Measurements from ENCODE around the gene FRRS1L.
A peak's percentile ranks its signal among the peaks of the same experiment; 100 is the strongest.

The FRRS1L gene

GRCh38 chr9:109166771-109167601 is at the start of gene FRRS1L:
Gene FRRS1L, minus strand, starts transcription at chr9:109167249. Its CDS starts 111 bp downstream, at chr9:109167138.
- DNase-seq (ENCODE audit: low read depth, low spot score) = no peak

GRCh38 chr9:109214414-109214813 is 47.4 kb upstream of the FRRS1L start:
- no peak for DNase-seq (ENCODE audit: low read depth, low spot score)

DNA sequence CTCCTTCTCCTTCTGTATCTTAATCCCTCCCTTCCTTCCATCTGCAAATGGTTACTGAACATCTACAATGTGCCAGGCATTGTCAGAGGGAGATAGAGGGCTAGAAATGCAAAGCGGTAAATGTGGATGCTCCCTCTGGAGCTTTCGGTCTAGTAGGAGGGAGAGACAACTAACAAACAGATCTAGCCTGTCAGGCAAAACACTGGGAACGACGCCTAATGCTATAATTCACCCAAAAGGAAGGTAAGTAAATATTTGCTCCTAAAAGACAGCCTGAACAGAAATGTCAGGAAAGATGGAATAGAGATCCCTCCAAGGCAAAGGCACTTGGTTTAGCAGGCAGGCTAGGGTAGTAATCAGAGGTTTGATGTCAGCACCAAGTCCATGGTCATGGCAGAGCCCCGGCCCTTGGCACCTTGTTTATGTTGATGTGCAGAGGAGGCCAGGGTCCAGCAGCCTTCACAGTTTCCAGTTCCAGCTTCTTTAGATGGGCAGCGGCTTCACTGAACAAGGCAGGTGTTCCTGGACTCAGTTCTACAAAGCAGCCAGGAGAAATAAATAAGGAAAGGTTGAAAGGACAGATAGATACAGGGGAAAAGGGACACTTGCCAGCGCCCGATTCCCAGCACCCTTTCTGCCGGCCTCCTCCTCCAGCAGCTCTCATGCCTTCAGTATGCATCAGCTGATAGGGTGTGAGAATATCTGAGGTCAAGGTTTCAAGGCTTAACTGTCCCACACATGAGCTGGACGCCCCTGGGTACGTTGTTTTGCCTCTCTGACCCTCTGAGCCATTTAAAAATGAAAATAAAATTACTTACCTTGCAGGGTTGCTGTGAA is 46.5 kb upstream of the FRRS1L start:
- DNase-seq (ENCODE audit: low read depth, low spot score) = no peak

DNA sequence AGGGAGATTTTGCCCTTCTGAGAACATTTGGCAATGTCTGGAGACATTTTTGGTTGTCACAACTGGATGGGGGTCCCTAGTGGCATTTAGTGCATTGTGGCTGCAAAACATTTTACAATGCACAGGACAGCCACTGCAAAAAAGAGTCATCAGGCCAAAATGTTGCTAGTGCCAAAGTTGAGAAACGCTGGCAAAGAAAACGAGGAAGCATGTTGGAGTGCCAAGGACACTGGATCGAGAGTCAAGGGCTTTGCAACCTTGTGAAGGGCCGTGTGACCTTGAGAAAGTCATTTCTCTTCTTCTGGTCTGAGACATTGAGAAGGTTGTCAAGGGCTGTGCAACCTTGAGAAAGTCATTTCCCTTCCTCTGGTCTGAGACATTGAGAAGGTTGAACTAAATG is 45.7 kb upstream of the FRRS1L start:
- DNase-seq (ENCODE audit: low read depth, low spot score) = no peak

DNA sequence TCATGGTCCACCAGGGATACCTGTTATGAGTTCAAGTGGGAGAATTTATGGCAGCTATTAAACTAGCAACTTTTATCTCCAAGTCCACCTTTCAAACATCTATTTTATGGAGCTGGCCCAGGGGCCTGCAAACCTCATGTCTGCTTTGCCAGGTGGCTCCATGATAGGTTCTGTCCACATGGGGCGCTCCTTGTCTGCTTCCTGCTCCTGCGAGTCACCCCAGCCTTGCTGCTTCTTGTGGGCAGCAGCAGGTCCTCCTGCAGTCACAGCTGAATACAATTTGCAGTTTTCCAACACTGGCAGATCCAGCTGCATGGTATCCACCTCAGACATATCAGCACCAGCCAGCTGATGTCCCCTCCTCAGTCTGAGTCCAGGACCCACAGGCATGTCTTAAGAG is 39.6 kb upstream of the FRRS1L start:
- peak; percentile 10 for DNase-seq (ENCODE audit: low read depth, low spot score)

GRCh38 chr9:109205526-109205925 is 38.5 kb upstream of the FRRS1L start:
- no peak for DNase-seq (ENCODE audit: low read depth, low spot score)

- no peak for DNase-seq (ENCODE audit: low read depth, low spot score)
Observed at GRCh38 chr9:109203761-109204360, 36.8 kb upstream of the FRRS1L start.

- DNase-seq (ENCODE audit: low read depth, low spot score) = no peak
Observed at GRCh38 chr9:109199676-109200075, 32.6 kb upstream of the FRRS1L start.

- peak; percentile 20 for DNase-seq (ENCODE audit: low read depth, low spot score)
Observed at GRCh38 chr9:109198736-109199382, 31.8 kb upstream of the FRRS1L start.

GRCh38 chr9:109193974-109194556 is 27.0 kb upstream of the FRRS1L start:
- no peak for DNase-seq (ENCODE audit: low read depth, low spot score)

DNA sequence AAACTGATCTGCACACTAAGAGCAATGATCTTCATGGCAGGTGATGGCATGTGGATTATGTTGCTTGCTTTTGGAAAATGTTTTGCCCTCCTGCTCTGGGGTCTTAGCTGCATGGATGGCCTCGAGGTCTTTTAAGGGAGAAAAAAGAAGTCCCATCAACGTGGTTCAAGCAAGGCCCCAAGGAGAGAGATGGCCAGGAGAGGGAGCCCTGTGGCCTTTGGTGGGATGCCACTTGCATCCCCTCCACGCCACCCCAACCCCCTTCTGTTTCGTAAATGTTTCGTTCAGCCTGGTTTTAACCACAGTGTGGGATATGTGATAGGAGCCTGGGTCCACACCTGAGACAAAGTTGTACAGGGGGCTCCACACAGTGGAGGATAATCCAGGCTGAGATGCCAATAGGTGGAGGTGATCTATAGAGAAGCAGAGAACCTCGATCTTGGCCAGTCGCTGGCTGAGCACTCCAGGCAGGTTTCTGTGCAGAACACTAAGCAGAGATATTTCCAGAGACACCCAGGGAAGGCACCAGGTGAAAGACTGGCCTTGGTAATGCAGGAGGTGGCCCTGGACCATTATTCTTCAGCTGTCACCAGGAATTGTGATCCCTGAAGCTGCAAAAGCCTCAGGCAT is 25.8 kb upstream of the FRRS1L start:
- peak; percentile 73 for DNase-seq (ENCODE audit: low read depth, low spot score)

DNA sequence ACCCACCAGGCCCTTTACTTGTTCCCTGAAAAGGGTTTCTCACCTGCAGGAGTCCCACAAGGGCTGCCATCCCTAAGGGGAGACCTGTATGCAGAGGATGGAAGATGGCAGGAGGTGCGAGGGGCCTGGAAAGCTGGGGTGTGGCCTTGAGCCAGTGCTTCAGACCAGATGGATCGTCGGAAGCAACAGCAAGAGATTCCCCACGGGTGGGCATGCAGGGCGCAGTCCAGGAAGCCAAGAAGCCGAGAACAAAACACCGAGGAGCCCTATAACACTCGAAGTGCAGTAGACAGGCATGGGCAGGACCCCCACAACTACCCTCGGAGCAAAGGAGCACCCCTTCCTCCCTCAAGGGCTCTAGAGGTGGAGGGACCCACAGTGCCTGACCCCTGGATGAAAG is 24.7 kb upstream of the FRRS1L start:
- no peak for DNase-seq (ENCODE audit: low read depth, low spot score)

- DNase-seq (ENCODE audit: low read depth, low spot score) = no peak
Observed at GRCh38 chr9:109190151-109190550, 23.1 kb upstream of the FRRS1L start.

- DNase-seq (ENCODE audit: low read depth, low spot score) = no peak
Observed at GRCh38 chr9:109186857-109187520, 19.9 kb upstream of the FRRS1L start.

- DNase-seq (ENCODE audit: low read depth, low spot score) = peak; percentile 67
Observed at GRCh38 chr9:109182940-109183798, 16.1 kb upstream of the FRRS1L start.

GRCh38 chr9:109182550-109182939 is 15.5 kb upstream of the FRRS1L start:
- DNase-seq (ENCODE audit: low read depth, low spot score) = no peak

DNA sequence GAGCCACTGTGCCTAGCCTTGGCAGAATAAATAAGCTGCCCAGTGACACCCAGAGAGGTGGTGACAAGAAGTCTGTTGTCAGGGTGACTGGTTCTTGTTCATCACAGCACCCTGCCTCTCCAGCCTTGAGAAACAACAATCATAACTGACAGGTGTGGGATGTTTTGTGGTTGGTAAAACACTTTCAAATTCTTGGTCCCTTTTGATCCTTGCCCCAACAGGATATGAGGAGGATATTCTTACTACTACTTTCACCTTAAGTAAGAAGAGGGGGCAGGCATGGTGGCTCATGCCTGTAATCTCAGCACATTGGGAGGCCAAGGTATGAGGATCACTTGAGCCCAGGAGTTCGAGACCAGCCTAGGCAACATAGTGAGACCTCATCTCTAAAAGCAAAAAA is 14.2 kb upstream of the FRRS1L start:
- DNase-seq (ENCODE audit: low read depth, low spot score) = no peak

GRCh38 chr9:109179801-109180523 is 12.9 kb upstream of the FRRS1L start:
- peak; percentile 8 for DNase-seq (ENCODE audit: low read depth, low spot score)

DNA sequence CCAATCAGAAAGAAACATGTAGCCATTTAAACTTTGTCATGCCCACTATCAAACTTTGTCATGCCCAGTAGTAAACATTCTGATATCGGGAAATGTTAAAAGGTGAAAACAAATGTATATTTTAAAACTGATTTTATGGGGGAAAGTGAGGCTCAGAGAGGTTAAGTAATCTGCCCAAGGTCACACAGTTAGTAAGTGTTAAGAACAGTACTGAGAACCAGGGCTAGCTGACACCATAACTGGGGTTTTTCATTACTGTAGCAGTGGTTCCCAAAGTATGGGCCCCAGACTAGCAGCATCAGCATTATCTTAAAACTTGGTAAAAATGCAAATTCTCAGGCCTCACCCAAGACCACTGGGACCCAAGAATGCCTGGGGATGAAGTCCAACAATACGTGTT is 9.9 kb upstream of the FRRS1L start:
- no peak for DNase-seq (ENCODE audit: low read depth, low spot score)

All from ELF-1 (cell line).